Measurements from ENCODE around the gene FCN1.

DNA sequence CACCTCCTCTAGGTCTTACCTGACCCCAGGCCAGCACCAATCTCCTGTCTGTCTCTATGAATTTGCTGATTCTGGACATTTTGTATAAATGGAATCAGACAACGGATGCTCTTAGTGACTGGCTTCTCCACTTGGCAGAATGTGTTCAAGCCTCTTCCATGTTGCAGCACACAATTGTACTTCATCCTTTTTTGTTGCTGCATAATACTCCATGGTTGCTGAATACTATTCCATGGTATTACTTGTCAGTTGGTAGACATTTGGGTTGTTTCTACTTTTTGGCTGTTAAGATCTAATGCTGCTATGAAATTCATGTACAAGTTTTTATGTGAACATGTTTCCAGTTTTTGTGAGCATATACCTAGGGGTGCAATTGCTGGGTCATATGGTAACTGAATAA lies 34.3 kb upstream of the FCN1 start:
- TF ChIP-seq, protein P1, sequence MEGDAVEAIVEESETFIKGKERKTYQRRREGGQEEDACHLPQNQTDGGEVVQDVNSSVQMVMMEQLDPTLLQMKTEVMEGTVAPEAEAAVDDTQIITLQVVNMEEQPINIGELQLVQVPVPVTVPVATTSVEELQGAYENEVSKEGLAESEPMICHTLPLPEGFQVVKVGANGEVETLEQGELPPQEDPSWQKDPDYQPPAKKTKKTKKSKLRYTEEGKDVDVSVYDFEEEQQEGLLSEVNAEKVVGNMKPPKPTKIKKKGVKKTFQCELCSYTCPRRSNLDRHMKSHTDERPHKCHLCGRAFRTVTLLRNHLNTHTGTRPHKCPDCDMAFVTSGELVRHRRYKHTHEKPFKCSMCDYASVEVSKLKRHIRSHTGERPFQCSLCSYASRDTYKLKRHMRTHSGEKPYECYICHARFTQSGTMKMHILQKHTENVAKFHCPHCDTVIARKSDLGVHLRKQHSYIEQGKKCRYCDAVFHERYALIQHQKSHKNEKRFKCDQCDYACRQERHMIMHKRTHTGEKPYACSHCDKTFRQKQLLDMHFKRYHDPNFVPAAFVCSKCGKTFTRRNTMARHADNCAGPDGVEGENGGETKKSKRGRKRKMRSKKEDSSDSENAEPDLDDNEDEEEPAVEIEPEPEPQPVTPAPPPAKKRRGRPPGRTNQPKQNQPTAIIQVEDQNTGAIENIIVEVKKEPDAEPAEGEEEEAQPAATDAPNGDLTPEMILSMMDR (IDR thresholded peaks at IDR 0.05) = no peak
- TF ChIP-seq EP300 (IDR thresholded peaks at IDR 0.05; ENCODE audit: low read depth) (no peak), POLR2A (IDR thresholded peaks at IDR 0.05) (no peak), POLR2AphosphoS5 (IDR thresholded peaks at IDR 0.05) (no peak)
